Activated CD8-positive, alpha-beta memory T cell treated with anti-CD3 and anti-CD28 coated beads, Interleukin-2, amount 50 U/mL, for 4 hours (primary cell): Measurements from ENCODE around the gene SEPTIN1.
A peak's percentile ranks its signal among the peaks of the same experiment; 100 is the strongest.

Experiments used
- DNase-seq: peaks from one replicate; pipeline ENCODE4 v3.0.0-alpha.2; 2020

Gene SEPTIN1, protein sequence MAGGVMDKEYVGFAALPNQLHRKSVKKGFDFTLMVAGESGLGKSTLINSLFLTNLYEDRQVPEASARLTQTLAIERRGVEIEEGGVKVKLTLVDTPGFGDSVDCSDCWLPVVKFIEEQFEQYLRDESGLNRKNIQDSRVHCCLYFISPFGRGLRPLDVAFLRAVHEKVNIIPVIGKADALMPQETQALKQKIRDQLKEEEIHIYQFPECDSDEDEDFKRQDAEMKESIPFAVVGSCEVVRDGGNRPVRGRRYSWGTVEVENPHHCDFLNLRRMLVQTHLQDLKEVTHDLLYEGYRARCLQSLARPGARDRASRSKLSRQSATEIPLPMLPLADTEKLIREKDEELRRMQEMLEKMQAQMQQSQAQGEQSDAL

DNA sequence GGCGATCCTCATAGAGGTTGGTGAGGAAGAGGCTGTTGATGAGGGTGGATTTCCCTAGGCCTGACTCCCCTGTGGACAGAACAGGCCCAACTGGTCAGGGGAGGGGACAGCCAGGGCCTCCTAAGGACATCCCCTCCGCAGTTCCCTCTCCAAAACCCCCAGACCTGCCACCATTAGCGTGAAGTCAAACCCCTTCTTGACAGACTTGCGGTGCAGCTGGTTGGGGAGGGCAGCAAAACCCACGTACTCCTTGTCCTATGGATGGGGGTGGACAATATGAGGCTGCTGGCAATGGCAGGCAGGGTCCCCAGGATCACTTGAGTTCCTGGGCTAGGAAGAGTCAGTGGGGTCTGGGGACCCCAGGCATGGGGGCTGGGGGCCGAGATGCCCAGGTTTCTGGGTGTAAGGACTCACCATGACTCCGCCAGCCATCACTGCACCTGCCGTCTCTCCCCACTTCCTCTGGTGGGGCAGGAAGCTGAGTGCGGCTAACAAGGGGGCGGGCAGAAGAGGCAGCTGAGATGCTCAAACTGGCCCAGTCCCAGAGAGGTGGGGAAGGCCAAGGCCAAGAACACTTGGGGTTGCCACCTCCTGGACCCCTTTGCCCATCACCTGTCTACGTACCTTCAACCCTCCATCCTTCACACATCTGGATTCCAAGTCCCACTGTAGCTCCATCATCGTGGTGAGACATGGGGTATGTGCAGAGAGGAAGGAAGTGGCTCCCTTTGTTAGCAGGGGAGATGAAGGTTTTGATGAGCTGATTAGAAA is at the start of gene SEPTIN1:
Gene SEPTIN1, minus strand, starts transcription at position 451 of the 771 bp plus-strand sequence. Its CDS starts 19 bp downstream, at position 432.
- DNase-seq, result peak; percentile 71

DNA sequence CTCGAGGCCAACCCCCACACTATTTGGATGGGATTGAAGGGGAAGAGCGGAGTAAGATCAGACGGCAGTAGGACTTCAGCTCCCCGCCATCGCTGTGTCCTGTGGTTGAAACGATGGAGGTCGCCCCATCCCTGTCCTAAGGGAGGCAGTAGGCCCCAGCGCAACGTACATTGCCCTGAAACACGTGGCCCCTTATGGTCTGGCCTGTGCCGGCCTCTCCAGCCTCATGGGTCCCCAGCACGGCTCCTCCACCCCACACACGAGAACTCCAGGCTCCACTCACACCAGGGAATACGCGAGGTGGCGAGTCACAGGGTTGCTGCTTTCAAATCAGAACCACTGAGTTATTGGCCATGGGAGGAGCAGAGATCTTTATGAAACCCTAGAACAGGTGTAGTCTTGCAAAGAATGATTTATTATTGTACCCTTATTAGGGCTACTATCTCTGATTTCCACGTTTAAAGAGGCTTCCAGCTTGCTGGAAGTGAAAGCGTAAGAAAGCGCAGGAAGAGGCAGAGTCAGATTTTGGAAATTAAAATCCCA is 48.1 kb upstream of the SEPTIN1 start:
- no peak for DNase-seq

DNA sequence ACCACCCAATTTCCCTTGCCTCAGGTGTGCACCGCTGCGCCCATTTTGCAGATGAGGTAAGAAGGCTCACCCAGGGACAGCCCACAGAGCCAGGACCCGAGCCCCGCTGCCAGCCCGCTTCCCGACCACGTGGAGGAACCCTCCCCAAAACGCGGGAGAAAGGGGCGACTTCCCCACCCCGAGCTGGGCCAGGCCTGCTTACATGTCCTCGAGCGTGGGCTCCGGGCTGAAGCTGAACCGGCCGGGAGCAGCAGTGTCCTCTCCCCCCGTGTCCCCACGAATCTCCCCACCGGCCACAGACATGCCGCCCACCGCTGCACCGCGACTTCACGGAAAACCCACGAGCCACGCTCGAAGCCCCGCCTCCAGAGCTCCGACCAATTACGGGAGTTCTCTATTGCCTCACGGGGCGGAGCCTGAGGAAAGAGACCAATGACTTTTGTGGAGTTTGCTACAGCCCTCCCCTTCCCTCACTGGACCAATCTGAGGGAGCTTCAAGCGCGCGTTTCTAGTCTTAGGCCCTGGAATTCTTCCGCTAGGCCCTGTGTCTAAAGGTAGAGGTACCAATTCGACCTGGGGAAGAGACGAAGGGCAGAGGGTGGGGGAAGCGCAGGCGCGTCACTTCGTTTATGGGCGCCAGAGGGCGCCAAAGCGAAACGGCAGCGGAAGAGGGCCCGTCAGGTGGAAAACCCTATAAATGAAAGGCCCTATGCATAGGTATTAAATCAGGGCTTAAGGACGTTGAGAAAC is 47.5 kb upstream of the SEPTIN1 start, which contains the start of gene DCTPP1:
Gene DCTPP1, minus strand, starts transcription at position 353 of the 750 bp plus-strand sequence. Its CDS starts 50 bp downstream, at position 303.
- peak; percentile 96 for DNase-seq

DNA sequence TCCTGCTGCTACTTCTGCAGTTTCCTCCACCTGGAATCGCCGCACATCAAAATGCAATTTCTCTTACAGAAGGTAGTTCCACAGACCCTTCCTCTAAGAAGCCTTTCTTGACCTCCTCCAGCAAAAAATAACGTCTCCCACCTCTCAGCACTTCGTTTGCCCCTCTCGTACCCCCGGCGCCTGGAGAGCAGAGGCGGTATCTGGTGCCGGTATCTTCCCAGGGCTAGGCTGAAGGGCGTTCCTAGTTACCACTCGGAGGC is 47.0 kb upstream of the SEPTIN1 start:
- DNase-seq, result no peak

DNA sequence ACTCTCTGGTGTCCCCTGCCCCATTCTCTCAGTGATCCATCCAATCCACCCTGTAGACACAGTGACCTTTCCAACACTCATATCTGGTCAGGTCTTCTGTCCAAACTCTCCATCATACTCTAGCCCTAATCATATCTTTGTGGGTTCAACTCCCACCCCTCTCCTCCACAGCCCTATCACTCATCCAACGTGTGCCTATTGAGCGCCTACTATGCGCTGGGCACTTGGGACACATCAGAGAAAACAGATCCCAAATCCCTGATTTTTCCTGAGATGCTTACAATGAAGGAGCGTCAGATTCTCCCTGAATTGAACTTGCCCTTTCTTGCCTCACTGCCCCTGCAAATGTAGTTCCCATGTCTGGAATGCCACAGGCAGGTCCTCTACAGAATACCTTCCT is 45.7 kb upstream of the SEPTIN1 start:
- DNase-seq, result no peak

DNA sequence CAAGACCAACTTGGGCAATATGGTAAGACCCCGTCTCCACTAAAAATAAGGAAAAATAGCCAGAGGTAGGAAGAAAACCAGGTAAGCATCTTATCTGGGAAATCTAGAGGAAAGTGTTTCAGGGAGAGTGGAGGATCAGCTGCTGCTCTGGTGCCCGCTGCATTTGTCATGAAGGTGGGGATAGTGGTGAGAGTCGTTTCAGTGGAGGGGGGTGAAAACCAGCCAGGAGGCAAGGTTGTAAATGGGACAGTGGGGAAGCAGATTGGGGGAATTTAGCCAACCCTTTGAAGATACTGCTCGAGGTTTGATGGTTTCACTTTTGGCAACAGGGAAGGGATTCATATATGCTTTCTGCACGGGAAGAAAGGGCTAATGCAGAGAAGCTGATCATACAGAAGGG is 38.6 kb upstream of the SEPTIN1 start:
- DNase-seq, result no peak

DNA sequence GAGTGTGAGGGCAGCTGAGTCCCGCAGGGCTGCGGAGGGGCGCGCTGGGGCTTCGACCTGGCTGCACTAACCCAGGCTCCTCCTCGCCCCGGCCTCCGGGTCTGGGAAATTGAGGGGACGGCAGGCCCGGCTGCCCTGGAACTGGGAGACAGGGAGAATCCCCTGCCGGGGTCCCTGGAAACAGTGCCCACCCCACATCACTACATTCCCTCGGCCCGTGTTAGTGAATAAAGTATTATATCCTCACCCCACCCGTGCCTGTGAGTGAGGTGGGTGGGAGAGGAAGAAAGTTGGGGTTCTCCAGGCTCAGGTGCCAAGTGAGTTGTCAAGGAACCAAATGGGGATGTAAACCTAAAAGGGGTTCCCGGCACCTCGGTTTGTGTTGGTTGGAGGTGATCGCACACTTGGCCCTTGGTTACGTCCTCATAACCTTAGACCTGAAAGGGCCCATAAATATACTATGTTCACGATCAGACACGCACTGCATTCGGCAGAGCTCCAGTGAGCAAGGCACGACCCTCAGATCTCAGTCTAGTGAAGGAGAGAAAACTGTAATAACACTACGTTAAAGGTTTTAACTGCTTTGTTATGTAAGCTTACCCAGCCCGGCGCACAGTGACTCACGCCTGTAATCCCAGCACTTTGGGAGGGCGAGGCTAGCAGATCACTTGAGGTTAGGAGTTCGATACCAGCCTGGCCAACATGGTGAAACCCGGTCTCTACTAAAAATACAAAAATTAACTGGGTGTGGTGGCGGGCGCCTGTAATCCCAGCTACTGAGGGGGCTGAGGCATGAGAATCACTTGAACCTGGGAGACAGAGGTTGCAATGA is 36.2 kb upstream of the SEPTIN1 start:
- DNase-seq, result no peak

DNA sequence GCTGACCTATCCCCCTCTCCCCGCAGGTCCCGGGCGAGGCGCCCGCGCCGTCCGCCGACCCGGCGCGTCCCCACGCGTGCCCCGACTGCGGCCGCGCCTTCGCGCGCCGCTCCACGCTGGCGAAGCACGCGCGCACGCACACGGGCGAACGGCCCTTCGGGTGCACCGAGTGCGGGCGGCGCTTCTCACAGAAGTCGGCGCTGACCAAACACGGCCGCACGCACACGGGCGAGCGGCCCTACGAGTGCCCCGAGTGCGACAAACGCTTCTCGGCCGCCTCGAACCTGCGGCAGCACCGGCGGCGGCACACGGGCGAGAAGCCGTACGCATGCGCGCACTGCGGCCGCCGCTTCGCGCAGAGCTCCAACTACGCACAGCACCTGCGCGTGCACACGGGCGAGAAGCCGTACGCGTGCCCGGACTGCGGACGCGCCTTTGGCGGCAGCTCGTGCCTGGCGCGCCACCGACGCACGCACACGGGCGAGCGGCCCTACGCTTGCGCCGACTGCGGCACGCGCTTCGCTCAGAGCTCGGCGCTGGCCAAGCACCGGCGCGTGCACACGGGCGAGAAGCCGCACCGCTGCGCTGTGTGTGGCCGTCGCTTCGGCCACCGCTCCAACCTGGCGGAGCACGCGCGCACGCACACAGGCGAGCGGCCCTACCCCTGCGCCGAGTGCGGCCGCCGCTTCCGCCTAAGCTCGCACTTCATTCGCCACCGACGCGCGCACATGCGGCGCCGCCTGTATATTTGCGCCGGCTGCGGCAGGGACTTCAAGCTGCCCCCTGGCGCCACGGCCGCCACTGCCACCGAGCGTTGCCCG is 35.4 kb upstream of the SEPTIN1 start:
- peak; percentile 90 for DNase-seq

DNA sequence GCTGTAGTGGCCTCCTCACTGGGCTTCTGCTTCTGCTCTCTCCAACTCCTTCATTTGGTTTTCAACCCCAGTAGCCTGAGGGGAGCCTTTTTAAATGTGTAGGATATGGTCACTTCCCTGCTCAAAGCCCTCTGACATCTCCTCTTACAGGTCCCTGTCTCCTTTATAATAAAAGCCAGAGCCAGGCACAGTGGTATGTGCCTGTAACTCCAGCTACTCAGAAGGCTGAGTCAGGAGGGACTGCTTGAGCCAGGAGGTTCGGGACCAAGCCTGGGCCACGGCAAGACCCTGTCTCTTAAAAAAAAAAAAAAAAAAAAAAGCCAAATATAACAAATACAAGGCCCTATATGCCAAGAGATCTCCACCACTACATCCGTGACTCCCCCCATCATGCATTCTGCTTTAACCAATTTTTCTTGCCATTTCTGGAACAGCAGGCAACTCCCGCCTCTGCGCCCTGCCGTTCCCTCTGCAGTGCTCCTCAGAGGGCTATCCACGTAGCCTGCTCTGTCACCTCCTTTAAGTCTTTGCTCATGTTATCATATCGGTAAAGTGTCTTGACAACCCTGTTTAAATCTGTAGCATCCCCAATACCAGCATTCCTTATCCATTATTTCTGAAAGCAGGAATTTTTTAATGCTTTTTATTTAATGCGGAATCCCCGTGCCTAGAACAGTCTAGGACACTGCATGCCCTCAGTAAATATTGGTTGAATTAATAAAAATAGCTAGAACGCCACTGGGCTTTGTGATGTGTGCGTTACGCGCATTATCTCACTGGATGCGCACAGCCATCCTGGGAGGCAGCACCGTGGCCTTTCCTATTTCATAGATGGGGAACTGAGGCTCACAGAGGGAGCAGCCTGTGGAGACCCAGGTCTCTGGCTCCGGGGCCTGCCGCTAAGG is 34.5 kb upstream of the SEPTIN1 start:
- DNase-seq, result no peak

DNA sequence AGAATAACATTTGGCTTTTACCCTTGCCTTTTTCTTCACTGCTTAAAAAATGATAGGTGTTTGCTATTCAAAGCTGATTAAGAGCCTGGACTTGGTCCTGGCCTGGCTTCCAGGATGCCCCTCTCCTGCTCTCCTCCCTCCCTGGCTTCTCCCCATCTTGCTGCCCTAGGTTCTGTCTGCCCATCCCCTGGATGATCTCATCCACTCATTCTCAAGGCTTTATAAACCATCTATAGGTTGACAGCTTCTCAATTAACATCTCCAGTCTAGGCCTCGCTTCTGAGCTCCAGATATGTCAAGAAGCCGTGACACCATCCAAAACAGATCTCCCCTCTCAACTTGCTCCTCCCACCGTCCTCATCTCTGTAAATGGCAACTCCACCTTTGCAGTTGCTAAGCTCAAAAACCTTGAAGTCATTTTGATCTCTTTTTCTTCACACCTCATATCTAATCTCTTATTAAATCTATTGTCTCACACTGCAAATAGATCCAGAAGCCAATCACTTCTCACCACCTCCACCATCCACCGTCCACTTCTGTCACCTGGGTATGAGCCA is 33.8 kb upstream of the SEPTIN1 start:
- DNase-seq, result no peak

DNA sequence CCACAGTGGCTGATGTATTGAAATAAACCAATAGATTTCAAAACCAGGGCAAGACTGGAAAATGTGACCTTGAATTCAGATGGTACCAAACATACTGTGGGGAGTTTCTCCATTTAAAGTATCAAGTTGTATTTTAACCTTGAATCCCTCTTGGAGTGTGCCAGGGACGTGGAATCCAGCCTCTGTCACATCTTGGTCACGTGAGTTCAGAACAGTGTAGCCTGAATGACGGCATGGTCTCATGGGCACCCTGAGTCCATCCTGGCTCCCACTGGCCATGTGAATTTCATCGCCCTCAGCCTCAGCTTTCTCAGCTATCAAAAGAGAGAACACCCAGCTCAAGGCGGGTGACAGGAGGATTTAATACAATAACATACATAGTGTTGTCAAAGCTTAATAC is 31.8 kb upstream of the SEPTIN1 start:
- DNase-seq, result no peak

DNA sequence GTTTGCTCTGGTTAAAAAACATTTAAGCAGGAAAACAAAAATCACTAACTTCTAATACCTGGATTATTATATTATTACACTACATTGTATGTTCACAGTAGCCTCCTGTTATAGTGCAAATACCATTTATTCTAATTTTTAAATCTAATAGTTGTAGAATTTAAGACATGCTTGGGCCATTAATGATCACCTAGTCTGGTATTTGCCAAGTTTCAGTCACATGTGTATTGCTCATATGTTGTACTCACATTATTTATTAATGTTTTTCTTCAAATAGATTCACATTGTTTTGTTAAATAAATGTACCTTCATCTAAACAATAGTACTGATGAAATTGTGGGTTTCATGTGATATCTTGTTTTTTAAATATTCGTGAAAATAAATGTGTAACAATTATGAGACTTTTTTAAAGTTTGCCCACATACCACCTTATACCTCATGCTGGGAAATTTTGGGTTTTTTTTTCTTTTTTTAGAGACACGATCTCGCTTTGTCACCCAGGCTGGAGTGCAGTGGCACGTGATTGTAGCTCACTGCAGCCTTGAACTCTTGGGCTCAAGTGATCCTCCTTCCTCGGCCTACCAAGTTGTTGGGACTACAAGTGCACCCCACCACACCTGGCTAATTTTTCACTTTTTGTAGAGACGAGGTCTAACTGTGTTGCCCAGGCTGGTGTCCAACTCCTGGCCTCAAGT is 30.9 kb upstream of the SEPTIN1 start:
- DNase-seq, result no peak

DNA sequence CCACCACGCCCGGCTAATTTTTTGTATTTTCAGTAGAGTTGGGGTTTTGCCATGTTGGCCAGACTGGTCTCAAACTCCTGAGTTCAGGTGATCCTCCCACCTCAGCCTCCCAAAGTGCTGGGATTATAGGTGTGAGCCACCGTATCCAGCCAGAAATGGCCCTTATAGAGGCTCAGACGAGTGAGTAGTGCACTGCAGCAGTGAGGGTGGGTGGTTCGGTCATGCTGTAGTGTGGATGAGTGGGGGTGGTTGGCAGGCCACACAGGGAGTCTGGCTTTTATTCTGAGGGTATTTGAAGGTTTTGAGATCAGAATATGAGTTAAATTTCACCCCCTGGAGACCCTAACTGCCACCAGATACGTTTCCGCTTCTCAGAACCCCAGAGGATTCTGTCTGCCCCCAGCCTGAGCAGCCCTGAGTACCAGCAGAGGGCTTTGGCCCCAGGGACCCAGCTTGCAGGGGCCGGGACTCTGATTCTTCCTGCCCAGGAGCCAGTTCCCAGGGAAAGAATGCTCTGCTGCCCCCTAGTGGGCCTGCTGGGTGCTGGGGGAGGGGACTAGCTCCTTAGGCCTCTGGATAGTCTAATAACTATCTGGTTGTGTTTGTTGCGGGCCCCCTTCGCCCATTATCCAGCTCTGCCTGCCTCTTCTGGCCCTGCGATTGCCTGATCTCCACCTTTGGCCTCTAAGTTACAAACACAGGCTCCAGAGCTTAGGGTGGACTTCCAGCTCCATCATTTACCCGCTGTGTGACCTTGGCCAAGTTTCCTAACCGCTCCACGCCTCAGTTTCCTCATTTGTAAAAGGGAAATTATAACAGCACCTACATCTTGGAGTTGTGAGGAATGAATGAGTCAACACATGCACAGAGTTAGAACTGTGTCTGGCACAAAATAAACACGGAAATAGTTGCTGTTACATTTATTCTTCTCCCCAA is 27.0 kb upstream of the SEPTIN1 start:
- peak; percentile 96 for DNase-seq

DNA sequence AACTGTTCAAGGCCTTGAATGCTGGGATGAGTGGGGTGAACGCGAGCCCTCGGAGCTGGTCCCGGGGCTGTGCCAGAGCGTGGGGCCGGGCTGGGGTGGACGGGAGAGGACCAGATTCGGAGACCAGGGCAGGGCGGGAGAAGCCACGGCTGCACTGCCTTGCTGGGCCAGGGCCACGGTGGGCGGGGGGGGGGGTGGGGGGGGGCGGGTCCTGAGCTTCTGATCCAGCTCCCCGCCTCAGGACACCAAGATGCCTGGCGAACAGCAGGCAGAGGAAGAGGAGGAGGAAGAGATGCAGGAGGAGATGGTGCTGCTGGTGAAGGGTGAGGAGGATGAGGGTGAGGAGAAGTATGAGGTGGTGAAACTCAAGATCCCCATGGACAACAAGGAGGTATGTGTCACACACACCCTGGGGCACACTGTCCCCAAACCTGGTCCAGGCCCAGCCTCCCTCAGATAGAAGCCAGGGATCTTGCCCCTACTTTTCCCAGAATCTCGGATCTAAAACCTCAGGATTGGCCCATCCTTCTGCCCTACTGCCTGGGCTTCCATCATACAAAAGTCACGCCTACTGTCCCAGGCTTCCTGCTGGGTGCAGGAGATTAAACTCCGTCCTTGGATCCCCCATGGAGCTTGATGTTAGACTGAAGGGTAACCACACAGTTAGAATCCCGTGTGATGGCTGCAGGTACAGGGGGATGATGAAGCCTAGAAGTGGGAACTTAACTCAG is 25.6 kb upstream of the SEPTIN1 start:
- no peak for DNase-seq

DNA sequence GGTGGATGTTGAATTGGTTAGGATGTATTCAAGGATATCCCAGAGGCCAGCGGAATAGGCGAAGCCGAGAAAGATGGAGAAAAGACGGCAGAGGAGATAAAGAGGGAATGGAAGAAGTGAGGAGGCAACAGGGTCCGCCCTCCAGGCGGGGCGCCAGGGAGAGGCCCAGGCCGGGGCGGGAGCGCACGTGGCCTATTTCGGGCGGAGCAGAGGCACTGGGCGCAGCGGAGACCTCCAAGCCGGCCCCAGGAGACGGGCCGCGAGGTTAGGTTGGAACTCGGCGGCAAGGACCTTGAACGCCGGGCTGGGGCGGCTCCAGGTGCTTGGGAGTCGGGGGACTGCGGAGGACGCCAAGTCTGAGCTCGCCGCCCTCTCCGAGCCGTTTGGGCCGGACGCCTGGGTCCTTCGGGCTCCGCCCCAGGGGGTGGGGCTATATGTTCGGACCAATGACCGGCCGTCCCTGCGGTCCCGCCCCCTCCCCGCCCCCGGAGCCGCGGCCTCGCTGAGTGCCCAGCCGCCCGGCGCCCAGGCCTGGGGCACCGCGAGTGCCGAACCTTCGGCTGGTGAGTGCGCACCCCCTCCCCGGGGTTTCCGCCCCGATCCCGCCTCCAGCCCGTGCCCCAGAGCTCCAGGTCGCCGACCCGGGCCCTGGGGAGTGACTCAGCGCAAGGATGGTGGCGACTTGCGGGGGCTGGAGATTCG is 24.9 kb upstream of the SEPTIN1 start, which contains the start of gene ZNF771:
Gene ZNF771, plus strand, starts transcription at position 505 of the 702 bp plus-strand sequence. CDS start 448 bp downstream, outside the sequence.
- DNase-seq, result peak; percentile 90

DNA sequence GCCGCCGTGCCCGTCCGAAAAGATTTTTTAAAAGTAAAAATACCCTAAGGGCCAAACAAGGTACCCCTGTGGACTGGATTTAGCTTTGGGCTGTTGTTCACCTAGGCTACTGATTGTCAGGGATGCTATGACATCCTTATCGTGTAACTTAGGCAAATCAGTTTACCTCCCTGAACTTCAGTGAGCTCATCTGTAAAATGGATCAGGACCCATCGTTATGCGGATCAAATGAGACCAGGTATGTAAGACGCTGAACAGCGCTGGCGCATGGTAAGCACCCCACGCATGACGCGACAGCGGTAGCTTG is 24.4 kb upstream of the SEPTIN1 start:
- no peak for DNase-seq
